Measurements from ENCODE around the gene CCDC32. TPM values are rescaled to one million over a fixed set of nuclear protein-coding genes. Genes with fewer than 3 reads are reported as not detected.

The CCDC32 gene
- total and polyA plus RNA-seq, 2 of the 13 experiments (the other 11 are each of a cell fraction or from before 2014, with no cell fraction given), result 10.8 to 23.2 TPM

DNA sequence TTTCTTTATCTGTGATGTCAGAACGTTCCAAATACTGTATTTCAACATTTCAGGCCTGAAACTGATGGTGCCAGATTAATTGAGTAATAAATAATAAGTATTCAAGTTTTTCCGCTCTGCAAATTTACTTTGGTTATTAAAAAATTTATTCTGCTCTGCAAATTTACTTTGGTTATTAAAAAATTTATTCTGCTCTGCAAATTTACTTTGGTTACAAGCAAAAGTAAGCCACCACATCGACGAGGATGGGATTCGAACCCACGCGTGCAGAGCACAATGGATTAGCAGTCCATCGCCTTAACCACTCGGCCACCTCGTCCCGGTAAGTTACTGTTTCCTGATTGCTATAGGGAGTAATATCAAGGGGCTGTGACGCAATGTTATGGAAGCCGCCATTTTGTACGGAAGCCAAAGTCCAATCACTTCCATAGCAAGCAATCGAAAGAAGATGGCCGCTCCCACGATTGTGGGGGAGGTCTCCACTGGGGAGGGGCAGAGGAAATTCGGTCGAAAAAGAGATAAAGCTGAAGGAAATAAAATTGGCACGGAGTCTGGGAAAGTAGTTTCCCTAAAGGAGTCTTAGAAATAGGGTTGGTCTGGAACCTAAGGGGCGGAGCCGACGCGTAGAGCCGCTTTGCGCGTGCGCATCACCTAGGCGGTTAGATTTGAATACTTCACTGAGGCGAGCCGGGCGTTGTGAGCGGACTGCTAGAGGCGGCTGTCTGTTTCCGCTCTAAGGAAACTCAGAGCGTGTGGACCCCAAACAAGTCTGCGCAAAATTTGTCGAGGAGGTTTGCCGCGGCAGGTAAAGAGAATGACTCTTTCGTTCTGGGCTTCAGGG, 29.0 kb upstream of the CCDC32 start, which contains the start of gene KNL1 (continued):
- TF ChIP-seq HNF1B (CRISPR knock-in tag; IDR thresholded peaks at IDR 0.05) (peak; percentile 71), MIER2 (CRISPR knock-in tag; IDR thresholded peaks at IDR 0.05) (peak; percentile 85), ZNF33A (CRISPR knock-in tag; IDR thresholded peaks at IDR 0.05; ENCODE audit: borderline replicate concordance) (no peak), POGZ (CRISPR knock-in tag; IDR thresholded peaks at IDR 0.05) (peak; percentile 64), TSC22D2 (CRISPR knock-in tag; IDR thresholded peaks at IDR 0.05; ENCODE audit: borderline replicate concordance) (0 out of 2 replicates have a peak, but pooled peaks have one; percentile 42), ZNF12 (CRISPR knock-in tag; IDR thresholded peaks at IDR 0.05) (no peak), ZNF451 (CRISPR knock-in tag; IDR thresholded peaks at IDR 0.05) (no peak), MAF1 (CRISPR knock-in tag; IDR thresholded peaks at IDR 0.05; ENCODE audit: borderline replicate concordance) (peak; percentile 99), SP140L (CRISPR knock-in tag; IDR thresholded peaks at IDR 0.05; ENCODE audit: borderline replicate concordance) (0 out of 2 replicates have a peak, but pooled peaks have one; percentile 26), CEBPB (IDR thresholded peaks at IDR 0.05; ENCODE audit: borderline replicate concordance, low read depth, low read length) (peak; percentile 98), KLF11 (CRISPR knock-in tag; IDR thresholded peaks at IDR 0.05) (no peak), GRHL1 (CRISPR knock-in tag; conservative IDR thresholded peaks at IDR 0.05) (no peak), ZNF777 (CRISPR knock-in tag; IDR thresholded peaks at IDR 0.05) (peak; percentile 37; the same call in 1 of the 2 replicates), RXRB (CRISPR knock-in tag; IDR thresholded peaks at IDR 0.05; ENCODE audit: borderline replicate concordance) (peak; percentile 70; the same call in 1 of the 2 replicates), MXD3 (CRISPR knock-in tag; IDR thresholded peaks at IDR 0.05) (no peak), SNAPC2 (CRISPR knock-in tag; IDR thresholded peaks at IDR 0.05) (peak; percentile 58), ZNF704 (CRISPR knock-in tag; IDR thresholded peaks at IDR 0.05; ENCODE audit: borderline replicate concordance) (peak; percentile 55; the same call in 1 of the 2 replicates), JUN (CRISPR knock-in tag; IDR thresholded peaks at IDR 0.05) (peak; percentile 58; the same call in 1 of the 2 replicates), ZNF367 (CRISPR knock-in tag; IDR thresholded peaks at IDR 0.05; ENCODE audit: borderline replicate concordance) (no peak)
- TF ChIP-seq, protein P1, sequence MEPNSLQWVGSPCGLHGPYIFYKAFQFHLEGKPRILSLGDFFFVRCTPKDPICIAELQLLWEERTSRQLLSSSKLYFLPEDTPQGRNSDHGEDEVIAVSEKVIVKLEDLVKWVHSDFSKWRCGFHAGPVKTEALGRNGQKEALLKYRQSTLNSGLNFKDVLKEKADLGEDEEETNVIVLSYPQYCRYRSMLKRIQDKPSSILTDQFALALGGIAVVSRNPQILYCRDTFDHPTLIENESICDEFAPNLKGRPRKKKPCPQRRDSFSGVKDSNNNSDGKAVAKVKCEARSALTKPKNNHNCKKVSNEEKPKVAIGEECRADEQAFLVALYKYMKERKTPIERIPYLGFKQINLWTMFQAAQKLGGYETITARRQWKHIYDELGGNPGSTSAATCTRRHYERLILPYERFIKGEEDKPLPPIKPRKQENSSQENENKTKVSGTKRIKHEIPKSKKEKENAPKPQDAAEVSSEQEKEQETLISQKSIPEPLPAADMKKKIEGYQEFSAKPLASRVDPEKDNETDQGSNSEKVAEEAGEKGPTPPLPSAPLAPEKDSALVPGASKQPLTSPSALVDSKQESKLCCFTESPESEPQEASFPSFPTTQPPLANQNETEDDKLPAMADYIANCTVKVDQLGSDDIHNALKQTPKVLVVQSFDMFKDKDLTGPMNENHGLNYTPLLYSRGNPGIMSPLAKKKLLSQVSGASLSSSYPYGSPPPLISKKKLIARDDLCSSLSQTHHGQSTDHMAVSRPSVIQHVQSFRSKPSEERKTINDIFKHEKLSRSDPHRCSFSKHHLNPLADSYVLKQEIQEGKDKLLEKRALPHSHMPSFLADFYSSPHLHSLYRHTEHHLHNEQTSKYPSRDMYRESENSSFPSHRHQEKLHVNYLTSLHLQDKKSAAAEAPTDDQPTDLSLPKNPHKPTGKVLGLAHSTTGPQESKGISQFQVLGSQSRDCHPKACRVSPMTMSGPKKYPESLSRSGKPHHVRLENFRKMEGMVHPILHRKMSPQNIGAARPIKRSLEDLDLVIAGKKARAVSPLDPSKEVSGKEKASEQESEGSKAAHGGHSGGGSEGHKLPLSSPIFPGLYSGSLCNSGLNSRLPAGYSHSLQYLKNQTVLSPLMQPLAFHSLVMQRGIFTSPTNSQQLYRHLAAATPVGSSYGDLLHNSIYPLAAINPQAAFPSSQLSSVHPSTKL (CRISPR knock-in tag; IDR thresholded peaks at IDR 0.05), result peak; percentile 76
